A673 (cell line): ENCODE results near the gene ZMYM1.

Experiments used
- EZH2 ChIP-seq: fragments of 200-600 bp; sonication (generic); IDR thresholded peaks from 2 replicates; pipeline ENCODE4 v1.6.1; 2017; ENCODE audit warnings: borderline replicate concordance, low read depth, mild to moderate bottlenecking, mixed read lengths, antibody characterized with exemption, low read length; ENCODE audit not compliant: poor library complexity, severe bottlenecking
- TF ChIP-seq, protein P1 (sequence below): fragments of 300-800, 200-600 bp; sonication (generic); conservative IDR thresholded peaks from 2 replicates; pipeline ENCODE4 v1.5.1; 2017; ENCODE audit warnings: low read depth, mild to moderate bottlenecking, antibody characterized with exemption, low read length, moderate library complexity, mixed read lengths

DNA sequence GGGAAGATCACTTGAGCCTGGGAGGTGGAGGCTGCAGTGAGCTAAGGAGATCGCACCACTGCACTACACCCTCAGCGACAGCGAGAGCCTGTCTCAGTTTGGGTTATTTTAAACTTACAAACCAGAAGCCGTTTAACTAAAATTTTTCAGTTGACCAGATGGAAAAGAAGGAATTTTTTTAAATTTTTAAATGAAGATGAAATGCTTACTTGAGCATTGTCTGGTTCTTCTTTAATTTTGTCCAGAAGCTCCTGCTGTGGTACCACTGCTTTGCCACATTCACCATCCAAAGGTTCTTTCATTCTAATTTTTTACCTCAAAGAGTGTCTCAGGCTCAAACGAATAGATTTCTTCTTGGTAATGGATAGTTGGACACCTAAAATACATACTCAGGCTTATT is 48.8 kb upstream of the ZMYM1 start:
- TF ChIP-seq, protein P1, sequence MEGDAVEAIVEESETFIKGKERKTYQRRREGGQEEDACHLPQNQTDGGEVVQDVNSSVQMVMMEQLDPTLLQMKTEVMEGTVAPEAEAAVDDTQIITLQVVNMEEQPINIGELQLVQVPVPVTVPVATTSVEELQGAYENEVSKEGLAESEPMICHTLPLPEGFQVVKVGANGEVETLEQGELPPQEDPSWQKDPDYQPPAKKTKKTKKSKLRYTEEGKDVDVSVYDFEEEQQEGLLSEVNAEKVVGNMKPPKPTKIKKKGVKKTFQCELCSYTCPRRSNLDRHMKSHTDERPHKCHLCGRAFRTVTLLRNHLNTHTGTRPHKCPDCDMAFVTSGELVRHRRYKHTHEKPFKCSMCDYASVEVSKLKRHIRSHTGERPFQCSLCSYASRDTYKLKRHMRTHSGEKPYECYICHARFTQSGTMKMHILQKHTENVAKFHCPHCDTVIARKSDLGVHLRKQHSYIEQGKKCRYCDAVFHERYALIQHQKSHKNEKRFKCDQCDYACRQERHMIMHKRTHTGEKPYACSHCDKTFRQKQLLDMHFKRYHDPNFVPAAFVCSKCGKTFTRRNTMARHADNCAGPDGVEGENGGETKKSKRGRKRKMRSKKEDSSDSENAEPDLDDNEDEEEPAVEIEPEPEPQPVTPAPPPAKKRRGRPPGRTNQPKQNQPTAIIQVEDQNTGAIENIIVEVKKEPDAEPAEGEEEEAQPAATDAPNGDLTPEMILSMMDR, result no peak
- no peak for TF ChIP-seq EZH2
